Astrocyte of the spinal cord (primary cell): ENCODE measurements around the gene ASTE1.

Source experiments
- DNase-seq: peaks from one replicate; pipeline ENCODE4 v3.0.0; 2011; ENCODE audit warnings: low read depth, low spot score
- H3K4me3 ChIP-seq: 2 replicates; pipeline ENCODE4 v1.5.1; 2011; ENCODE audit warnings: low read depth, mild to moderate bottlenecking, low read length, moderate library complexity
- in situ Hi-C: cut with HindIII; loops from 2 replicates; pipeline ENCODE4 v1.10.0; 2017; ENCODE audit warnings: low sequenced_read_pairs
- TF ChIP-seq, protein P1 (sequence below): IDR thresholded peaks from 2 replicates; pipeline ENCODE4 v1.5.1; 2012; ENCODE audit warnings: low read depth, mild to moderate bottlenecking, low read length, inconsistent platforms

The ASTE1 gene, protein sequence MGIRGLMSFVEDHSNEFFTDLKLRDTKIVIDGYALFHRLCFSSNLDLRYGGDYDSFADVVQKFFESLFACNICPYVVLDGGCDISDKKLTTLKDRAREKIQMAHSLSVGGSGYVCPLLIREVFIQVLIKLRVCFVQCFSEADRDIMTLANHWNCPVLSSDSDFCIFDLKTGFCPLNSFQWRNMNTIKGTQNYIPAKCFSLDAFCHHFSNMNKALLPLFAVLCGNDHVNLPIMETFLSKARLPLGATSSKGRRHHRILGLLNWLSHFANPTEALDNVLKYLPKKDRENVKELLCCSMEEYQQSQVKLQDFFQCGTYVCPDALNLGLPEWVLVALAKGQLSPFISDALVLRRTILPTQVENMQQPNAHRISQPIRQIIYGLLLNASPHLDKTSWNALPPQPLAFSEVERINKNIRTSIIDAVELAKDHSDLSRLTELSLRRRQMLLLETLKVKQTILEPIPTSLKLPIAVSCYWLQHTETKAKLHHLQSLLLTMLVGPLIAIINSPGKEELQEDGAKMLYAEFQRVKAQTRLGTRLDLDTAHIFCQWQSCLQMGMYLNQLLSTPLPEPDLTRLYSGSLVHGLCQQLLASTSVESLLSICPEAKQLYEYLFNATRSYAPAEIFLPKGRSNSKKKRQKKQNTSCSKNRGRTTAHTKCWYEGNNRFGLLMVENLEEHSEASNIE

DNA sequence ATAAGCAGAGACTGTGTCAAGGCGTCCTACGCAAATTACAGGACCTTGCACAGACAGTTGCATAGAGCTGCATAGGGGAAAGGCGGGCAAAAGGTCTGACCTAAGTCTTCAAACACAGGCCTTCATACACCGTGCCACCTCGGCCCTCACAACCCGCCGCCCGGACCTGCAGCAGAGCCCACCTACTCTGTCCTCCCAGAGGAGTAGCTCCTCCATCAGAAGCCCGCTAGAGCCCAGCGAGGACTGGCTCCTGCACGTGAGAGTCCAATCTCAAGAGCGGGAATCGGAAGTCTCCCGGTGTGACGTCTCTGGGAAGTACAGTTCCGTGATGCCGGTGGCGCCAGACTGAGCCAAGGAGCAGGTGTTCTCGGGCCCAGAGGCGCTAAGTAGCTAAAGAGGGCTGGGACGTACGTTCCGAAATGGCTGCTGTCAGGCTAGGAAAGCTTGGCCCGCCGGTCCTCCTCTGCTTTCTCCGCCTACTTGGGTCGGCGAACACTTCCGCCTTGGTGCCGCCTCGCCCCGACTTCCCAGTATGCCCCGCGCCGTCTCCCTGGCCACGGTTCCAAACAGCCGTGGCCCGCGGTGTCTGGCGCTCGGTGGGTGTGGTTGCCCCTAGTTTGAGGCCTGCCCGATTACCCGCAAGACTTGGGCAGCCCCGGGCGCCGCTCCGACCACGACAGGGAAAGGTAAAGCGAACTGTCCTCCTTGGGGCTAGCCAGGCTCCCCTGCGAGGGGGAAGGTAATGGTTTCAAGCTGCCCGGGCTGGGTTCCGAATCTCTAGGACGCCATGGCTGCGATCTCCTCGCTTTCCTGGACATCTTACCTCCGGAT lies at the start of gene ASTE1, which contains the start of gene NEK11:
Gene ASTE1 (minus strand): TSS at position 505 of the 831 bp plus-strand sequence. CDS start 1,519 bp downstream, outside the sequence.
Gene NEK11 (plus strand): TSS at position 557 of the 831 bp plus-strand sequence. CDS start 2,832 bp downstream, outside the sequence.
- in situ Hi-C loops, result no loop called here
- TF ChIP-seq, protein P1, sequence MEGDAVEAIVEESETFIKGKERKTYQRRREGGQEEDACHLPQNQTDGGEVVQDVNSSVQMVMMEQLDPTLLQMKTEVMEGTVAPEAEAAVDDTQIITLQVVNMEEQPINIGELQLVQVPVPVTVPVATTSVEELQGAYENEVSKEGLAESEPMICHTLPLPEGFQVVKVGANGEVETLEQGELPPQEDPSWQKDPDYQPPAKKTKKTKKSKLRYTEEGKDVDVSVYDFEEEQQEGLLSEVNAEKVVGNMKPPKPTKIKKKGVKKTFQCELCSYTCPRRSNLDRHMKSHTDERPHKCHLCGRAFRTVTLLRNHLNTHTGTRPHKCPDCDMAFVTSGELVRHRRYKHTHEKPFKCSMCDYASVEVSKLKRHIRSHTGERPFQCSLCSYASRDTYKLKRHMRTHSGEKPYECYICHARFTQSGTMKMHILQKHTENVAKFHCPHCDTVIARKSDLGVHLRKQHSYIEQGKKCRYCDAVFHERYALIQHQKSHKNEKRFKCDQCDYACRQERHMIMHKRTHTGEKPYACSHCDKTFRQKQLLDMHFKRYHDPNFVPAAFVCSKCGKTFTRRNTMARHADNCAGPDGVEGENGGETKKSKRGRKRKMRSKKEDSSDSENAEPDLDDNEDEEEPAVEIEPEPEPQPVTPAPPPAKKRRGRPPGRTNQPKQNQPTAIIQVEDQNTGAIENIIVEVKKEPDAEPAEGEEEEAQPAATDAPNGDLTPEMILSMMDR, result no peak
- peak; percentile 89 for DNase-seq
- H3K4me3 ChIP-seq, result peak within 1 kb of the TSS; percentile 79

DNA sequence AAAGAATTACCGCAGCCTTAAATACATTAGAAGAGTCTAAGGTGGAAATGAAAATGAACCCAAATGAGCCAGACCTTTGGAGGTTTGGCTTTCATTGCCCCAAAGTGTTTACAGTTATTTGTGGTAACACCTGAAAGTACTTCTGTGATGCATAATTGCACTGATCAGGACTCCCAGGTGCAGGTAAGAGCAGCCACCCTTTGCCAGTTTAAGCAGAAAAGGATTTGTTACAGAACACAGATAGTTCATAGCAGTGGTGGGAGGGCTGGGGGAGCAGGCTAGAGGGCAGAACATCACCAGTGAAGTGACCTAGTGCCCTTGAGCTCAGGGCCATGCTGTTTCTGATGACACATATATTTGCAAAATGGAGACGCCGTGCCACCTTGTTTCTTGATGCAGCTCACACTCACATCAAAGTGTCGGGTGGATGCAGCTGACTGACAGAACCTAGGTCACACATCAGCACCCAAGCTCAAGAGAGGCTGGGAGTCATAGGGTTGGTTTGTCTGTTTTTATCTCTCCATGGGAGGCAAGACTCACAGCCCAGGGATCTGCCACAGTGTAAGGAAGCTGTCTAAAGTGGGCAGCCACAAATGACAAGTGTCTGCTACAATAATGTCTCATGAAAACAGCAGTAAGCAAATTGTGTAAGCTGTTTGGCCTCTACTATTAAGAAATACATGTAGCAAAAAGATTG lies 49.2 kb upstream of the ASTE1 start:
- in situ Hi-C loops, result no loop called here
- DNase-seq, result no peak

DNA sequence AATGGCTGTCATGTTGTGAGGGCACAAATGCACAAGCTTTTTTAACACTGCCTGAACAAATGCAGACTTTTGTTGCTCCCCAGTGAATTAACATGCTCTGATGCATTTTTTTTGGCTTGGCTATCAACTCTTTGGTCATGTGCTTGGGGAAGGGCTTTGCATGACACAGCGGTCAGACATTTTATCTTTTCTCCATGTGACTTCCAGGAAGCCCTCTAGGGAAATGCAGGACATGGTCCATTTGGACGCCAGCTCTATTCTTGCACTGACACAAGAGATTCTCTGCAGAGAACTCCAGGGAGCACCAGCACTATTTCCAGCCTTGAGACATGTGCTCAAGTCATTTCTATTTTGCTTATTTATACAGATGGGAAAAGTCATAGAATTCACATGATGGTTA lies 46.2 kb upstream of the ASTE1 start:
- no peak overlapping the region for H3K4me3 ChIP-seq
- in situ Hi-C loops, result no loop called here
- no peak for DNase-seq
- TF ChIP-seq, protein P1, result no peak

More for the DNA sequence above, 49.2 kb upstream of the ASTE1 start:
- H3K4me3 ChIP-seq, result no peak overlapping the region
- TF ChIP-seq, protein P1, result no peak

DNA sequence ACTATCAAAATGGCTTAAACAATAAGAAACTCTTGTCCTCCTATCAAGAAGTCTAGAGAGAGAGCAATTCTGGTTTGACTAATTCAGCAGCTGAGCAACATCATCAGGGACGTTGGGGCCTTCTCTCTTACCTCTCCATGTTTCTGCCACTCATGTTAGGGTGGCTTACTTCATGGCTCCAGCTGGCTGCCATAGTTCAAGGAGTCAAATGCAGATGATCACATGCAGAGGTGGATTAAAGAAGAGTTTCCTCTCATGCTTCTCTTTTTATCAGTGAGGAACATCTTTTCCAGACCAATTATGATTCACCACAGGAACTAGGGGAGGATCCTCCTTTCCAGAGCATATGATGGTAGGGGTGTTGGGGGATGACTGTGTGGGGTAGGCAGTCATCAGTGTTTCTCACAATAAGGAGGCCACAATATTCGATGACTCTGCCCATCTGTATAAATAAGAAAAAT lies 45.5 kb upstream of the ASTE1 start:
- H3K4me3 ChIP-seq, result no peak overlapping the region
- DNase-seq, result peak; percentile 6
- TF ChIP-seq, protein P1, result no peak
- in situ Hi-C loops, result no loop called here

DNA sequence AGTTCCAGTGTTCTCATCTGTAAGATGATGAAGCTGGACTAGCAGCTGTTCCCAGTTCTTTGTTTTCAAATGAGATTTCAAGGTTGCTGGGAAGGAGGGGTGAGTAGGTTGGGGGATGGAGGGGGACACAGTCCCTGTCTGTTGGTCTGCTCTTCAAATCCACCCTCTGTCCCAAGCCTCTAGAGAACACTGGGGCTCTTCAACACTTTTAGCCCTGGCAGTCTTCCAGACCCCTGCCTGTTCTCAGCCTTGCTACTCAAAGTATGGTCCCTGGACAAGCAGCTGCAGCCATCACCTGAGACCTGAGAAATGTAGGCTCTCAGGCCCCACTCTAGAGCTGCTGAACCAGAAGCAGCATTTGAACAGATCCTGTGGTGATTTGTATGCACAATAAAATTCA lies 41.4 kb upstream of the ASTE1 start:
- TF ChIP-seq, protein P1, result no peak
- no peak overlapping the region for H3K4me3 ChIP-seq
- DNase-seq, result no peak
- in situ Hi-C loops, result no loop called here
